WTC11 (cell line): Measurements from ENCODE around the gene ANO7. TPM values are rescaled to one million over a fixed set of nuclear protein-coding genes. Genes with fewer than 3 reads are reported as not detected.

ENCODE experiments used
- ATAC-seq: fragments of 200-7000 bp; cut with Tn5 transposase; 2 replicates; pipeline ENCODE4 v1.10.0; 2021; ENCODE audit warnings: mild to moderate bottlenecking, moderate library complexity
- CTCF ChIA-PET: fragments of 300-600 bp; sonication (Branson Sonifier 250); formaldehyde crosslinking; loops from one replicate; lab custom pipeline; 2021; ENCODE audit warnings: antibody characterized with exemption; lab: Charles Lee
- POLR2A ChIA-PET: fragments of 350-600 bp; sonication (Branson Sonifier 250); formaldehyde crosslinking; loops from one replicate; lab custom pipeline; 2021; ENCODE audit warnings: antibody characterized with exemption; lab: Charles Lee
- DNase-seq: peaks from one replicate; pipeline ENCODE4 v3.0.0; 2021; ENCODE audit warnings: low spot score
- H3K27ac Mint-ChIP-seq: 2 replicates; pipeline ENCODE4 v1.8.0; 2021; ENCODE audit warnings: mixed read lengths
- H3K27me3 Mint-ChIP-seq: 2 replicates; pipeline ENCODE4 v1.8.0; 2021; ENCODE audit warnings: low read depth, mild to moderate bottlenecking, moderate library complexity, mixed read lengths
- H3K36me3 Mint-ChIP-seq: 2 replicates; pipeline ENCODE4 v1.8.0; 2021; ENCODE audit warnings: mixed read lengths
- H3K4me1 Mint-ChIP-seq: 2 replicates; pipeline ENCODE4 v1.8.0; 2022; ENCODE audit warnings: mixed read lengths
- H3K4me3 Mint-ChIP-seq: 2 replicates; pipeline ENCODE4 v1.8.0; 2021; ENCODE audit warnings: mild to moderate bottlenecking, moderate library complexity, mixed read lengths
- H3K9me3 Mint-ChIP-seq: 2 replicates; pipeline ENCODE4 v1.8.0; 2021; ENCODE audit warnings: mixed read lengths
- ATF1 ChIP-seq: sonication (generic); formaldehyde crosslinking; IDR thresholded peaks from 2 replicates; pipeline ENCODE4 v1.8.1; 2023; ENCODE audit warnings: mild to moderate bottlenecking, moderate library complexity, missing genetic modification reagents
- CBFB ChIP-seq: sonication (generic); formaldehyde crosslinking; IDR thresholded peaks from 2 replicates; pipeline ENCODE4 v1.8.1; 2022; ENCODE audit warnings: mild to moderate bottlenecking, low read depth, missing genetic modification reagents
- FOXJ3 ChIP-seq: sonication (generic); formaldehyde crosslinking; IDR thresholded peaks from 2 replicates; pipeline ENCODE4 v1.9.0; 2021; ENCODE audit warnings: missing genetic modification reagents, mild to moderate bottlenecking, borderline replicate concordance
- GABPB1 ChIP-seq: sonication (generic); formaldehyde crosslinking; IDR thresholded peaks from 2 replicates; pipeline ENCODE4 v1.8.1; 2023; ENCODE audit warnings: mild to moderate bottlenecking, missing genetic modification reagents
- GRHL2 ChIP-seq: fragments of 250-450 bp; sonication (Bioruptor Pico); IDR thresholded peaks from 2 replicates; pipeline ENCODE4 v1.8.0; 2022; ENCODE audit warnings: mild to moderate bottlenecking, moderate library complexity; ENCODE audit not compliant: insufficient replicate concordance, severe bottlenecking
- HMGA2 ChIP-seq: fragments of 250-450 bp; sonication (Bioruptor Pico); IDR thresholded peaks from 2 replicates; pipeline ENCODE4 v1.4.0; 2021; ENCODE audit warnings: mild to moderate bottlenecking, moderate library complexity
- JAZF1 ChIP-seq: fragments of 250-450 bp; sonication (Bioruptor Pico); IDR thresholded peaks from 2 replicates; pipeline ENCODE4 v1.9.0; 2021; ENCODE audit warnings: moderate library complexity, mild to moderate bottlenecking, inconsistent platforms
- NFATC4 ChIP-seq: fragments of 250-450 bp; sonication (Bioruptor Pico); IDR thresholded peaks from 2 replicates; pipeline ENCODE4 v1.9.0; 2021; ENCODE audit warnings: mild to moderate bottlenecking
- ZBTB21 ChIP-seq: sonication (generic); formaldehyde crosslinking; IDR thresholded peaks from 2 replicates; pipeline ENCODE4 v1.8.1; 2023; ENCODE audit warnings: mild to moderate bottlenecking, missing genetic modification reagents, borderline replicate concordance
- ZNF138 ChIP-seq: sonication (generic); formaldehyde crosslinking; conservative IDR thresholded peaks from 2 replicates; pipeline ENCODE4 v1.8.1; 2022; ENCODE audit warnings: mild to moderate bottlenecking, moderate library complexity, missing genetic modification reagents
- ZNF232 ChIP-seq: sonication (generic); formaldehyde crosslinking; IDR thresholded peaks from 2 replicates; pipeline ENCODE4 v1.8.0; 2022; ENCODE audit warnings: mild to moderate bottlenecking, missing genetic modification reagents
- ZNF671 ChIP-seq: fragments of 250-450 bp; sonication (Bioruptor Pico); IDR thresholded peaks from 2 replicates; pipeline ENCODE4 v1.8.0; 2021; ENCODE audit warnings: mild to moderate bottlenecking
- total RNA-seq: library from RNA; stranded (reverse); gene quantifications from 3 replicates; pipeline ENCODE4 v1.2.3, GENCODE V29; 2021
- TF ChIP-seq, protein P1 (sequence below): sonication (generic); formaldehyde crosslinking; IDR thresholded peaks from 2 replicates; pipeline ENCODE4 v1.8.0; 2022; ENCODE audit warnings: mild to moderate bottlenecking, missing genetic modification reagents
- TF ChIP-seq, protein P2 (sequence below): sonication (generic); formaldehyde crosslinking; IDR thresholded peaks from 2 replicates; pipeline ENCODE4 v1.8.0; 2022; ENCODE audit warnings: mild to moderate bottlenecking, missing genetic modification reagents
- TF ChIP-seq, protein P3 (sequence below): fragments of 250-450 bp; sonication (Bioruptor Pico); IDR thresholded peaks from 2 replicates; pipeline ENCODE4 v1.9.0; 2021; ENCODE audit warnings: mild to moderate bottlenecking, borderline replicate concordance
- TF ChIP-seq, protein P4 (sequence below): fragments of 250-450 bp; sonication (Bioruptor Pico); IDR thresholded peaks from 2 replicates; pipeline ENCODE4 v1.9.0; 2021; ENCODE audit warnings: mild to moderate bottlenecking
- TF ChIP-seq, protein P5 (sequence below): sonication (generic); formaldehyde crosslinking; IDR thresholded peaks from 2 replicates; pipeline ENCODE4 v1.8.1; 2023; ENCODE audit warnings: mild to moderate bottlenecking, missing genetic modification reagents, moderate library complexity
- TF ChIP-seq, protein P6 (sequence below): sonication (generic); formaldehyde crosslinking; IDR thresholded peaks from 2 replicates; pipeline ENCODE4 v1.8.1; 2023; ENCODE audit warnings: mild to moderate bottlenecking, missing genetic modification reagents, moderate library complexity
- TF ChIP-seq, protein P7 (sequence below): sonication (generic); formaldehyde crosslinking; IDR thresholded peaks from 2 replicates; pipeline ENCODE4 v1.8.0; 2022; ENCODE audit warnings: mild to moderate bottlenecking, missing genetic modification reagents
- TF ChIP-seq, protein P8 (sequence below): sonication (generic); formaldehyde crosslinking; IDR thresholded peaks from 2 replicates; pipeline ENCODE4 v1.8.1; 2023; ENCODE audit warnings: mild to moderate bottlenecking, missing genetic modification reagents

Gene ANO7
- total RNA-seq, 1 experiment from 2014 or later: 8.0 TPM

DNA sequence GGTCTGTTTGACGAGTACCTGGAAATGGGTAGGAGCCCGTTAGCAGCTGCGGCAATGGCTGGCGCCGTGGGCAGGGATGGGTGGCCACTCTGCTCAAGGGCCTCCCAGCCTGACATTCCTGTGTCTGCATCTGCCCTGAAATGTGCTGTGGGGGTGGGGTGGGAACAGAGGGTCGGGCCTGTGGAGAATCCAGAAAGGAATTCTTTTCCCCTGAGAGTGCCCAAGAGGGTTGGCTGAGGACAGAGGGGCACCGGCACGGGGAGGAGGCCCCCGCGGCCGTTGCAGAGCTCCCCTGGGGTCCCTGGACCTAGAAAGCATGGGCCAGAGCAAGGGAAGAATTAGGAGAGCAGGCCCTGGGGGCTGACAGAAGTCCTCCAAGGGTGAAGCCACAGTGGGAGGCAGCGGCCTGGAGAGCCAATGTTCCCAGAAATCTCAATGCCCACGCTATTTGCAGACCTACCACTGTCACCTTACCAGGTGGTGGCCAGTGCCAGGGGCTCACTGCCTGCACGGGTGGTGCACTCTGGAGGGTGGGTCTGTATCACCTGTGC, 27.8 kb downstream of the ANO7 start:
- Mint-ChIP-seq H3K27ac (no peak overlapping the region), H3K4me3 (peak overlapping the region; percentile 78; the same call in 1 of the 2 replicates)
- peak; percentile 48 for DNase-seq

DNA sequence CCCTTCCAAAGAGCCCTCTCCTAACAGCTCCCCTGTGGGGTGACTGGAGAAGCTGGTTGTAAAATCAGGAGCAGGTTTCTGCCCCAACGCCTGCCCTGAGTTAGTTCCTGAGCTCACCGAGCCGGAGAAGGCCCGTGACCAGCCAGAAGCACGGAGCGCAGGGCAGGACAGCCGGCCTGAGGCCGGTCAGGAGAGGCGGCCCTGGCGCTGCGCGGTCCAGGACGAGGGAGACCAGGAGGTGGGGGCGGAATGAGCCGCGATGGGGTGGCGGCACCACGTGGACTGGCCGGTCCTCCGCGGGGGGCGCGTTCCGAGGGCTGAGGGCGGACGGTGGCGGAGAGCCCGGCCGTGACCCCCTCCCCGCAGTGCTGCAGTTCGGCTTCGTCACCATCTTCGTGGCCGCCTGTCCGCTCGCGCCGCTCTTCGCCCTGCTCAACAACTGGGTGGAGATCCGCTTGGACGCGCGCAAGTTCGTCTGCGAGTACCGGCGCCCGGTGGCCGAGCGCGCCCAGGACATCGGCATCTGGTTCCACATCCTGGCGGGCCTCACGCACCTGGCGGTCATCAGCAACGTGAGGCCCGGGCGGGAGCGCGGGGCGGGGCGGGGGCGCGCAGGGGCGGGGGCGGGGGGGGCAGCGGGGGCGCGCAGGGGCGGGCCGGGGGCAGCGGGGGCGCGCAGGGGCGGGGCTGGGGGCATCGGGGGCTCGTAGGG, 29.0 kb downstream of the ANO7 start:
- POLR2A ChIA-PET: interaction anchor here (1.0 kb wide), 1 partner anchor 97 kb away, joined by 4 read pairs; no protein-coding TSS in a partner anchor
- Mint-ChIP-seq H3K27ac (peak overlapping the region; percentile 96), H3K9me3 (peaks cover 4% of the 10 kb centered on the region; the same call in 1 of the 2 replicates), H3K4me1 (peaks cover 25% of the 10 kb centered on the region), H3K4me3 (peak overlapping the region; percentile 78), H3K36me3 (peaks cover 4% of the 10 kb centered on the region), H3K27me3 (peaks cover 5% of the 10 kb centered on the region)
- CTCF ChIA-PET: interaction anchor here (0.8 to 1.7 kb wide), 9 partner anchors 10 to 377 kb away, joined by 3 to 12 read pairs (median 5); partner anchors contain the start of gene PASK
- ATAC-seq: peak; percentile 72
- peak; percentile 74 for DNase-seq
- TF ChIP-seq, protein P1, sequence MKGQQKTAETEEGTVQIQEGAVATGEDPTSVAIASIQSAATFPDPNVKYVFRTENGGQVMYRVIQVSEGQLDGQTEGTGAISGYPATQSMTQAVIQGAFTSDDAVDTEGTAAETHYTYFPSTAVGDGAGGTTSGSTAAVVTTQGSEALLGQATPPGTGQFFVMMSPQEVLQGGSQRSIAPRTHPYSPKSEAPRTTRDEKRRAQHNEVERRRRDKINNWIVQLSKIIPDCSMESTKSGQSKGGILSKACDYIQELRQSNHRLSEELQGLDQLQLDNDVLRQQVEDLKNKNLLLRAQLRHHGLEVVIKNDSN (CRISPR knock-in tag): peak; percentile 71
- TF ChIP-seq, protein P2, sequence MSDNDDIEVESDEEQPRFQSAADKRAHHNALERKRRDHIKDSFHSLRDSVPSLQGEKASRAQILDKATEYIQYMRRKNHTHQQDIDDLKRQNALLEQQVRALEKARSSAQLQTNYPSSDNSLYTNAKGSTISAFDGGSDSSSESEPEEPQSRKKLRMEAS: peak; percentile 84; the same call in 1 of the 2 replicates
- no peak for TF ChIP-seq FOXJ3 (CRISPR knock-in tag)
- TF ChIP-seq ZBTB21 (CRISPR knock-in tag): peak; percentile 74; the same call in 1 of the 2 replicates
- TF ChIP-seq, protein P3, sequence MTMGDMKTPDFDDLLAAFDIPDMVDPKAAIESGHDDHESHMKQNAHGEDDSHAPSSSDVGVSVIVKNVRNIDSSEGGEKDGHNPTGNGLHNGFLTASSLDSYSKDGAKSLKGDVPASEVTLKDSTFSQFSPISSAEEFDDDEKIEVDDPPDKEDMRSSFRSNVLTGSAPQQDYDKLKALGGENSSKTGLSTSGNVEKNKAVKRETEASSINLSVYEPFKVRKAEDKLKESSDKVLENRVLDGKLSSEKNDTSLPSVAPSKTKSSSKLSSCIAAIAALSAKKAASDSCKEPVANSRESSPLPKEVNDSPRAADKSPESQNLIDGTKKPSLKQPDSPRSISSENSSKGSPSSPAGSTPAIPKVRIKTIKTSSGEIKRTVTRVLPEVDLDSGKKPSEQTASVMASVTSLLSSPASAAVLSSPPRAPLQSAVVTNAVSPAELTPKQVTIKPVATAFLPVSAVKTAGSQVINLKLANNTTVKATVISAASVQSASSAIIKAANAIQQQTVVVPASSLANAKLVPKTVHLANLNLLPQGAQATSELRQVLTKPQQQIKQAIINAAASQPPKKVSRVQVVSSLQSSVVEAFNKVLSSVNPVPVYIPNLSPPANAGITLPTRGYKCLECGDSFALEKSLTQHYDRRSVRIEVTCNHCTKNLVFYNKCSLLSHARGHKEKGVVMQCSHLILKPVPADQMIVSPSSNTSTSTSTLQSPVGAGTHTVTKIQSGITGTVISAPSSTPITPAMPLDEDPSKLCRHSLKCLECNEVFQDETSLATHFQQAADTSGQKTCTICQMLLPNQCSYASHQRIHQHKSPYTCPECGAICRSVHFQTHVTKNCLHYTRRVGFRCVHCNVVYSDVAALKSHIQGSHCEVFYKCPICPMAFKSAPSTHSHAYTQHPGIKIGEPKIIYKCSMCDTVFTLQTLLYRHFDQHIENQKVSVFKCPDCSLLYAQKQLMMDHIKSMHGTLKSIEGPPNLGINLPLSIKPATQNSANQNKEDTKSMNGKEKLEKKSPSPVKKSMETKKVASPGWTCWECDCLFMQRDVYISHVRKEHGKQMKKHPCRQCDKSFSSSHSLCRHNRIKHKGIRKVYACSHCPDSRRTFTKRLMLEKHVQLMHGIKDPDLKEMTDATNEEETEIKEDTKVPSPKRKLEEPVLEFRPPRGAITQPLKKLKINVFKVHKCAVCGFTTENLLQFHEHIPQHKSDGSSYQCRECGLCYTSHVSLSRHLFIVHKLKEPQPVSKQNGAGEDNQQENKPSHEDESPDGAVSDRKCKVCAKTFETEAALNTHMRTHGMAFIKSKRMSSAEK (CRISPR knock-in tag): no peak
- no peak for TF ChIP-seq JAZF1 (CRISPR knock-in tag)
- TF ChIP-seq CBFB (CRISPR knock-in tag): no peak
- no peak for TF ChIP-seq NFATC4 (CRISPR knock-in tag)
- TF ChIP-seq, protein P4, sequence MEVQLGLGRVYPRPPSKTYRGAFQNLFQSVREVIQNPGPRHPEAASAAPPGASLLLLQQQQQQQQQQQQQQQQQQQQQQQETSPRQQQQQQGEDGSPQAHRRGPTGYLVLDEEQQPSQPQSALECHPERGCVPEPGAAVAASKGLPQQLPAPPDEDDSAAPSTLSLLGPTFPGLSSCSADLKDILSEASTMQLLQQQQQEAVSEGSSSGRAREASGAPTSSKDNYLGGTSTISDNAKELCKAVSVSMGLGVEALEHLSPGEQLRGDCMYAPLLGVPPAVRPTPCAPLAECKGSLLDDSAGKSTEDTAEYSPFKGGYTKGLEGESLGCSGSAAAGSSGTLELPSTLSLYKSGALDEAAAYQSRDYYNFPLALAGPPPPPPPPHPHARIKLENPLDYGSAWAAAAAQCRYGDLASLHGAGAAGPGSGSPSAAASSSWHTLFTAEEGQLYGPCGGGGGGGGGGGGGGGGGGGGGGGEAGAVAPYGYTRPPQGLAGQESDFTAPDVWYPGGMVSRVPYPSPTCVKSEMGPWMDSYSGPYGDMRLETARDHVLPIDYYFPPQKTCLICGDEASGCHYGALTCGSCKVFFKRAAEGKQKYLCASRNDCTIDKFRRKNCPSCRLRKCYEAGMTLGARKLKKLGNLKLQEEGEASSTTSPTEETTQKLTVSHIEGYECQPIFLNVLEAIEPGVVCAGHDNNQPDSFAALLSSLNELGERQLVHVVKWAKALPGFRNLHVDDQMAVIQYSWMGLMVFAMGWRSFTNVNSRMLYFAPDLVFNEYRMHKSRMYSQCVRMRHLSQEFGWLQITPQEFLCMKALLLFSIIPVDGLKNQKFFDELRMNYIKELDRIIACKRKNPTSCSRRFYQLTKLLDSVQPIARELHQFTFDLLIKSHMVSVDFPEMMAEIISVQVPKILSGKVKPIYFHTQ (CRISPR knock-in tag): no peak
- TF ChIP-seq GABPB1 (CRISPR knock-in tag): peak; percentile 59
- TF ChIP-seq, protein P5, sequence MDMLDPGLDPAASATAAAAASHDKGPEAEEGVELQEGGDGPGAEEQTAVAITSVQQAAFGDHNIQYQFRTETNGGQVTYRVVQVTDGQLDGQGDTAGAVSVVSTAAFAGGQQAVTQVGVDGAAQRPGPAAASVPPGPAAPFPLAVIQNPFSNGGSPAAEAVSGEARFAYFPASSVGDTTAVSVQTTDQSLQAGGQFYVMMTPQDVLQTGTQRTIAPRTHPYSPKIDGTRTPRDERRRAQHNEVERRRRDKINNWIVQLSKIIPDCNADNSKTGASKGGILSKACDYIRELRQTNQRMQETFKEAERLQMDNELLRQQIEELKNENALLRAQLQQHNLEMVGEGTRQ (CRISPR knock-in tag): peak; percentile 76
- no peak for TF ChIP-seq GRHL2 (CRISPR knock-in tag)
- no peak for TF ChIP-seq ZNF671 (CRISPR knock-in tag)
- TF ChIP-seq, protein P6, sequence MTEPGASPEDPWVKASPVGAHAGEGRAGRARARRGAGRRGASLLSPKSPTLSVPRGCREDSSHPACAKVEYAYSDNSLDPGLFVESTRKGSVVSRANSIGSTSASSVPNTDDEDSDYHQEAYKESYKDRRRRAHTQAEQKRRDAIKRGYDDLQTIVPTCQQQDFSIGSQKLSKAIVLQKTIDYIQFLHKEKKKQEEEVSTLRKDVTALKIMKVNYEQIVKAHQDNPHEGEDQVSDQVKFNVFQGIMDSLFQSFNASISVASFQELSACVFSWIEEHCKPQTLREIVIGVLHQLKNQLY (CRISPR knock-in tag): no peak
- TF ChIP-seq, protein P7, sequence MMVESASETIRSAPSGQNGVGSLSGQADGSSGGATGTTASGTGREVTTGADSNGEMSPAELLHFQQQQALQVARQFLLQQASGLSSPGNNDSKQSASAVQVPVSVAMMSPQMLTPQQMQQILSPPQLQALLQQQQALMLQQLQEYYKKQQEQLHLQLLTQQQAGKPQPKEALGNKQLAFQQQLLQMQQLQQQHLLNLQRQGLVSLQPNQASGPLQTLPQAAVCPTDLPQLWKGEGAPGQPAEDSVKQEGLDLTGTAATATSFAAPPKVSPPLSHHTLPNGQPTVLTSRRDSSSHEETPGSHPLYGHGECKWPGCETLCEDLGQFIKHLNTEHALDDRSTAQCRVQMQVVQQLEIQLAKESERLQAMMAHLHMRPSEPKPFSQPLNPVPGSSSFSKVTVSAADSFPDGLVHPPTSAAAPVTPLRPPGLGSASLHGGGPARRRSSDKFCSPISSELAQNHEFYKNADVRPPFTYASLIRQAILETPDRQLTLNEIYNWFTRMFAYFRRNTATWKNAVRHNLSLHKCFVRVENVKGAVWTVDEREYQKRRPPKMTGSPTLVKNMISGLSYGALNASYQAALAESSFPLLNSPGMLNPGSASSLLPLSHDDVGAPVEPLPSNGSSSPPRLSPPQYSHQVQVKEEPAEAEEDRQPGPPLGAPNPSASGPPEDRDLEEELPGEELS (CRISPR knock-in tag): 0 out of 2 replicates have a peak, but pooled peaks have one; percentile 39
- TF ChIP-seq HMGA2 (CRISPR knock-in tag): no peak
- TF ChIP-seq, protein P8, sequence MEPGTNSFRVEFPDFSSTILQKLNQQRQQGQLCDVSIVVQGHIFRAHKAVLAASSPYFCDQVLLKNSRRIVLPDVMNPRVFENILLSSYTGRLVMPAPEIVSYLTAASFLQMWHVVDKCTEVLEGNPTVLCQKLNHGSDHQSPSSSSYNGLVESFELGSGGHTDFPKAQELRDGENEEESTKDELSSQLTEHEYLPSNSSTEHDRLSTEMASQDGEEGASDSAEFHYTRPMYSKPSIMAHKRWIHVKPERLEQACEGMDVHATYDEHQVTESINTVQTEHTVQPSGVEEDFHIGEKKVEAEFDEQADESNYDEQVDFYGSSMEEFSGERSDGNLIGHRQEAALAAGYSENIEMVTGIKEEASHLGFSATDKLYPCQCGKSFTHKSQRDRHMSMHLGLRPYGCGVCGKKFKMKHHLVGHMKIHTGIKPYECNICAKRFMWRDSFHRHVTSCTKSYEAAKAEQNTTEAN (CRISPR knock-in tag): no peak
- TF ChIP-seq ATF1 (CRISPR knock-in tag): no peak

More for the DNA sequence above, 27.8 kb downstream of the ANO7 start:
- Mint-ChIP-seq H3K4me1 (peaks cover 25% of the 10 kb centered on the region), H3K9me3 (peaks cover 4% of the 10 kb centered on the region; the same call in 1 of the 2 replicates), H3K36me3 (peaks cover 4% of the 10 kb centered on the region), H3K27me3 (peaks cover 5% of the 10 kb centered on the region)
- no peak for TF ChIP-seq ZNF138 (CRISPR knock-in tag)
- 0 out of 2 replicates have a peak, but pooled peaks have one; percentile 27 for TF ChIP-seq ZNF232 (CRISPR knock-in tag)
- CTCF ChIA-PET: interaction anchor here (0.8 to 2.2 kb wide), 10 partner anchors 9 to 376 kb away, joined by 3 to 12 read pairs (median 4); partner anchors contain the start of gene PASK
- POLR2A ChIA-PET: no interaction called here
- ATAC-seq: peak; percentile 8; the same call in 1 of the 2 replicates
